ENCODE data around the gene NT5C1B. TPM values are rescaled to one million over a fixed set of nuclear protein-coding genes. Genes with fewer than 3 reads are reported as not detected.

Gene NT5C1B
- total RNA-seq, 1 donor from 2014 or later = not detected

- Mint-ChIP-seq H3K36me3 (ENCODE audit: low read depth) (peaks cover 5% of the 10 kb centered on the region), H3K4me3 (no peak overlapping the region), H3K27me3 (ENCODE audit: low read depth) (no peaks in the 10 kb centered on the region), H3K27ac (ENCODE audit: unreplicated experiment) (no peak overlapping the region), H3K4me1 (no peaks in the 10 kb centered on the region), H3K9me3 (no peaks in the 10 kb centered on the region)
- TF ChIP-seq CTCF (conservative IDR thresholded peaks at IDR 0.05) = no peak
- DNase-seq (ENCODE audit: low read depth, low spot score) = no peak
These were observed 40.7 kb downstream of the NT5C1B start for GRCh38 chr2:18548621-18549020.

GRCh38 chr2:18546567-18546966, 42.8 kb downstream of the NT5C1B start:
- H3K27ac Mint-ChIP-seq (ENCODE audit: unreplicated experiment) = no peak overlapping the region
- TF ChIP-seq CTCF (conservative IDR thresholded peaks at IDR 0.05) = no peak
- H3K9me3 Mint-ChIP-seq = no peaks in the 10 kb centered on the region
- H3K27me3 Mint-ChIP-seq (ENCODE audit: low read depth) = no peaks in the 10 kb centered on the region
- H3K36me3 Mint-ChIP-seq (ENCODE audit: low read depth) = peaks cover 4% of the 10 kb centered on the region
- no peak overlapping the region for H3K4me3 Mint-ChIP-seq
- no peaks in the 10 kb centered on the region for H3K4me1 Mint-ChIP-seq
- no peak for DNase-seq (ENCODE audit: low read depth, low spot score)

- Mint-ChIP-seq H3K27ac (ENCODE audit: unreplicated experiment) (no peak overlapping the region), H3K36me3 (ENCODE audit: low read depth) (peaks cover 4% of the 10 kb centered on the region), H3K4me1 (no peaks in the 10 kb centered on the region), H3K9me3 (no peaks in the 10 kb centered on the region), H3K27me3 (ENCODE audit: low read depth) (no peaks in the 10 kb centered on the region), H3K4me3 (no peak overlapping the region)
- no peak for DNase-seq (ENCODE audit: low read depth, low spot score)
- no peak for TF ChIP-seq CTCF (conservative IDR thresholded peaks at IDR 0.05)
These were observed 44.0 kb downstream of the NT5C1B start for GRCh38 chr2:18545384-18545783.

- Mint-ChIP-seq H3K4me3 (no peak overlapping the region), H3K9me3 (no peaks in the 10 kb centered on the region)
- no peak for TF ChIP-seq CTCF (conservative IDR thresholded peaks at IDR 0.05)
These were observed 45.2 kb downstream of the NT5C1B start for GRCh38 chr2:18544171-18544570.

GRCh38 chr2:18540872-18541271, 48.5 kb downstream of the NT5C1B start:
- H3K36me3 Mint-ChIP-seq (ENCODE audit: low read depth) = no peaks in the 10 kb centered on the region
- no peaks in the 10 kb centered on the region for H3K27me3 Mint-ChIP-seq (ENCODE audit: low read depth)
- TF ChIP-seq CTCF (conservative IDR thresholded peaks at IDR 0.05) = no peak
- H3K9me3 Mint-ChIP-seq = no peaks in the 10 kb centered on the region
- H3K4me1 Mint-ChIP-seq = no peaks in the 10 kb centered on the region
- DNase-seq (ENCODE audit: low read depth, low spot score) = no peak
- no peak overlapping the region for H3K4me3 Mint-ChIP-seq
- no peak overlapping the region for H3K27ac Mint-ChIP-seq (ENCODE audit: unreplicated experiment)

More at GRCh38 chr2:18544171-18544570, 45.2 kb downstream of the NT5C1B start:
- H3K4me1 Mint-ChIP-seq = no peaks in the 10 kb centered on the region
- no peak overlapping the region for H3K27ac Mint-ChIP-seq (ENCODE audit: unreplicated experiment)
- H3K36me3 Mint-ChIP-seq (ENCODE audit: low read depth) = no peaks in the 10 kb centered on the region
- no peaks in the 10 kb centered on the region for H3K27me3 Mint-ChIP-seq (ENCODE audit: low read depth)
- no peak for DNase-seq (ENCODE audit: low read depth, low spot score)

GRCh38 chr2:18536697-18537096, 52.7 kb downstream of the NT5C1B start:
- Mint-ChIP-seq H3K4me3 (no peak overlapping the region), H3K27ac (ENCODE audit: unreplicated experiment) (no peak overlapping the region), H3K9me3 (no peaks in the 10 kb centered on the region), H3K4me1 (no peaks in the 10 kb centered on the region), H3K27me3 (ENCODE audit: low read depth) (no peaks in the 10 kb centered on the region), H3K36me3 (ENCODE audit: low read depth) (no peaks in the 10 kb centered on the region)
- no peak for DNase-seq (ENCODE audit: low read depth, low spot score)
- TF ChIP-seq CTCF (conservative IDR thresholded peaks at IDR 0.05) = no peak

Data from neural crest cell (in vitro differentiated cells).